ENCODE results near the gene FSCN2. TPM values are rescaled to one million over a fixed set of nuclear protein-coding genes. Genes with fewer than 3 reads are reported as not detected.

FSCN2 gene
- total RNA-seq, 2 donors from 2014 or later: 1.6 to 2.0 TPM

- DNase-seq (ENCODE audit: low spot score): no peak
- intact Hi-C loops (cut with DNase I): no loop called here
Measured at GRCh38 chr17:81535480-81536298, 7.5 kb downstream of the FSCN2 start.

GRCh38 chr17:81536299-81537290 lies 8.4 kb downstream of the FSCN2 start:
- no peak for DNase-seq (ENCODE audit: low spot score)
- intact Hi-C loops (cut with DNase I): no loop called here

- intact Hi-C loops (cut with DNase I): no loop called here
- DNase-seq (ENCODE audit: low spot score): no peak
Measured at GRCh38 chr17:81537343-81537855, 9.2 kb downstream of the FSCN2 start.

GRCh38 chr17:81537856-81538555 lies 9.8 kb downstream of the FSCN2 start:
- intact Hi-C loops (cut with DNase I): no loop called here
- DNase-seq (ENCODE audit: low spot score): no peak

- DNase-seq (ENCODE audit: low spot score): no peak
- intact Hi-C loops (cut with DNase I): no loop called here
Measured at GRCh38 chr17:81538651-81539570, 10.7 kb downstream of the FSCN2 start.

GRCh38 chr17:81539571-81539900 lies 11.4 kb downstream of the FSCN2 start:
- intact Hi-C loops (cut with DNase I): no loop called here
- DNase-seq (ENCODE audit: low spot score): no peak

- no peak for DNase-seq (ENCODE audit: low spot score)
Measured at GRCh38 chr17:81539961-81540675, 11.9 kb downstream of the FSCN2 start.

GRCh38 chr17:81540676-81541027 lies 12.5 kb downstream of the FSCN2 start:
- intact Hi-C loops (cut with DNase I): no loop called here
- DNase-seq (ENCODE audit: low spot score): no peak

More at GRCh38 chr17:81539961-81540675, 11.9 kb downstream of the FSCN2 start:
- intact Hi-C loops (cut with DNase I): no loop called here

- intact Hi-C loops (cut with DNase I): no loop called here
- DNase-seq (ENCODE audit: low spot score): no peak
Measured at GRCh38 chr17:81541123-81541522, 12.9 kb downstream of the FSCN2 start.

- intact Hi-C loops (cut with DNase I): no loop called here
- no peak for DNase-seq (ENCODE audit: low spot score)
Measured at GRCh38 chr17:81542431-81543338, 14.5 kb downstream of the FSCN2 start.

- intact Hi-C loops (cut with DNase I): no loop called here
- no peak for DNase-seq (ENCODE audit: low spot score)
Measured at GRCh38 chr17:81543339-81543675, 15.1 kb downstream of the FSCN2 start.

- no peak for DNase-seq (ENCODE audit: low spot score)
- intact Hi-C loops (cut with DNase I): no loop called here
Measured at GRCh38 chr17:81543756-81544155, 15.6 kb downstream of the FSCN2 start.

- no peak for DNase-seq (ENCODE audit: low spot score)
- intact Hi-C loops (cut with DNase I): no loop called here
Measured at GRCh38 chr17:81544281-81544974, 16.3 kb downstream of the FSCN2 start.

- DNase-seq (ENCODE audit: low spot score): no peak
- intact Hi-C loops (cut with DNase I): no loop called here
Measured at GRCh38 chr17:81545160-81545949, 17.2 kb downstream of the FSCN2 start.

GRCh38 chr17:81546906-81547613 lies 18.9 kb downstream of the FSCN2 start:
- intact Hi-C loops (cut with DNase I): no loop called here

More at GRCh38 chr17:81546906-81547613, 18.9 kb downstream of the FSCN2 start:
- no peak for DNase-seq (ENCODE audit: low spot score)
